NCI-H187 (cell line): ENCODE data around the gene IGSF9.

Source experiments
- DNase-seq, 2 experiments: peaks; one replicate each; lab custom pipeline; 2025; lab: John Stamatoyannopoulos, UW

IGSF9 gene

DNA sequence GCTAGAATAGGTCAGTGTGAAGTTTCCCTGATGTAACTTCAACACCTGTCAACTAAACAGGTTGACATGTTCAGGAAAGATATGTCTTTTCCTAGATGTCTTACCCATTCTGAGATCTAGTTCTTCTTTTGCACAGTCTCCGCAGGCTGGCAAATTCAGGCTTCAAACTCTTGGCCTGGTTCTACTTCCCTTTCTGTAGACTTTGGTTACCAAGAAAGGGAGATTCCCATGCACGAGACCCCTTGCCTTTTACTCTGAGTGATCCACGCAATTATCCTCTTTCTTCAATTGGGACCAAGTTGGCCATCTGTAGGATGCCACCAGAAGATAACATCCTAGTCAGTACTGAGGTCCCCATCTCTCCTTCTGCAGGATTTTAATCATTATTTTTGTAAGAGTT is 47.5 kb downstream of the IGSF9 start:
- DNase-seq, result no peak

DNA sequence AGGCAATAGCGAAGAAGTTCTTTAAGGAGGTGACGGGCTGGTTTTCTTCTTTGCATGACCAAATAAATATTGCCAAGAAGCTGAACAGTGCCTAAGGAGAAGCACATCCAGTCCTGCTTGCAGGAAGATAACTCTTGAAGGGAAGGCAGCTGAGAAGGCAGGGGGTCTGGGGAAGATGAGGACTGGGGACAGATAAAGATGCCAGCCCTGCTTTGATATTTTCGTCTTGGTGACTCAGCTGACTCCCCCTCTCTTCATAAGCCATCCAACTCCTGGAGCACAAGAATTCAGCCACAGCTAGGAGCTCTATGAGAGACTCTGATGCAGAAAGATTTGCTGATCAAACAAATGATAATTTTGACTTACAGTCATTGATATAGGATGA is 48.9 kb downstream of the IGSF9 start:
- DNase-seq, result no peak

DNA sequence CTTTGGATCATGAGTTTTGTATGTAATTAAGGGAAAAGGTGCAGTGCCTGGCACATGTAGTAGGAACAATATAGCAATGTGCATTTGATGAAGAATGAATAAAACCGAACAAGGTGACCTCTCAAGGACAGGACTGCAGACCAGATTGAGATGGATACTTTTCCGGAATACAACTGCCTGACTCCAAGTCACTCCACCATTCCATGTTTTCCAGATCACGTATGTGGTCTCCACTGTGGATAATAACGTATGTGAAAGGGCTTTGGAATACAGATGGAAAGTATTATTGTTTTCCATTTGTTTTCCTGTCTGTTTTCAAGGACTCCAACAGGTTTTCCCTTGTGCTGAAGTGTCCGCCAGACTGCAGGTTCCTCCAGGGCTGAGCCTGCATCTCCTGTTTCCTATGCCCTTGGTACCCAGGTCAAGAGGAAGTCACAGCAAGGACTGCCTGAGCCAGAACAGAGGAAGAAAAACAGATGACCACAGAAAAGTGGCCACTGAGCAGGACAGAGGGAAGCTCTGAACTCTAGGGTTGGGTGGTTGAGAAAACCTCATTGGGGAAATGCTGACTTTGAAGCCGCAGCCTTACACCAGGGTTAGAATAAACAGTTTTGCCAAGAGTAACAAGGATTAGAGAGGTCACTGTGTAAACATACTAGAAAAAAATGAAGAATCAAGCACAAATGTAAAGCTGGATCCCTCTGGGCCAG is 49.4 kb downstream of the IGSF9 start:
- DNase-seq, result no peak

DNA sequence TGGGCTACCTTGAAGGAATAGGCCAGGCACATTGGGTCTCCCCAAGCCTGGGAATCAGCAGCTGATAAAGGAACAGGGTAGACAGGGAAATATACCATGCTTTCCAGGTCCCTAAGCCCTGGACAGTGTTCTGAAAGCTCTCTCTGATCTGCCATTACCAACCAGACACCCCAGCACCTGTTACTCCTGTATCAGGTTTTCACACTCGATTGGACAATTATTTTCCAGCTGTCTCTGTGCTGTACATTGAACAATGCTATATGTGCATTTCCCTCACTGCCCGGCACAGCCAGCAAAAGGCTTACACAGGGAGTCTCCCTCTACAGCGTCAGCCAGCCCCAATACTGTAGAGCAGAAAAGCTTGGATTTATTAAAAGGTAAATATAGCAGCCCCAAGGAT is 50.1 kb downstream of the IGSF9 start:
- DNase-seq, result no peak

DNA sequence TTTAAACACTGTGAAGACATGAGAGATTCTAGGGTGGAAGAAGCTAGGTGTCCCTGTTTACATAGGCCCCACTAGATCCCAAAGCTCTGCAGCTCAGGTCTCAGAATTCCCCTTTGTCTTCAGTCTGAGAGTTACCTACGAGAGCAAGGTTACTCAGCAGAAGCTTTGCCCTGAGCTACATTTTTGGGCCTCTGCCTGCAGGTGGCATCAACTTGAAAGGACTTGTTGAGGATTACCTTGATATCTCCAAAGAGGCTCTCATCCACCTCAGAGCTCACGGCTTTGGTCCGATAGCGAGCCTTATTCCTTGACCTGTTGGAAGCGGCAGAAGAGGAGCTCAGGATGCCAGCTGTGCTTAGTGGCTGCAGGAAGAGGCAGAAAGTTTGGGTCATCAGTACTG is 52.5 kb downstream of the IGSF9 start:
- no peak for DNase-seq

DNA sequence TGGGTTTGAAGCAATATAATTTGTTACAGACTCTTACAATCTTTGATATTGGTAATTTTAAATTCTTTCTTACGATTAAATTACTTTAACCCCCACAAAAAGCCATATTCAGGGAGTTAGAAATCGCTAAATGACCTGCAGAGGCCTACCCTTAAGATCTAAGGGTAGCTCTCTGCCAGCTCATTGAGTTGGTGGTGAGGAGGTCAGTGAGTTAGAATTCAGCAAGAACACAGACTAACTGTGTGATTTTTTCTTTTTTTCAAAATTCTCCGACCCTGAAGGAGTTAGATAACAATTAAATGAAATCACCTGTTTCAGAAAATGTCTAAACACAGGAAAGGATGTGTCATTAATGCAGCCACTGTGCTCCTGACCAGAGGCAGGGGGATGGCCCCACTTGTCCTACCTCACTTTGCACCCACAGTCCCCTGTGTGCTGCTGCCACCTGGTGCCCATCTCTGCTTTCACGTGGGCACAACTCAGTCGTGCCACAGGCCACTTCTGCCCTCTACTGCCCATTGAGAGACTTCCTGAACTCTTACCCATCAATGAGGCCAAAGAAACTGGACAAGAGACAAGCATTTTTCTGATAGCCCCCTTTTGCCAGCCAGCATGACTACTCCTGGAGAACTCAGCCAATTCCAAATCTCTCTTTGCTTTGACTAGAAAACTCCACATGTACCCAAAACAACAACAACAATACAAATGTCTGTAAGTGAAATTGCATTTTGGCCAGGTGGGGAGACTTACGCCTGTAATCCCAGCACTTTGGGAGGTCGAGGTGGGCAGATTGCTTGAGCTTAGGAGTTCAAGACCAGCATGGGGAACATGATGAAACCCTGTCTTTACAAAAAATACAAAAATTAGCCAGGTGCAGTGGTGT is 53.9 kb downstream of the IGSF9 start:
- peak; percentile 87 to 91 for DNase-seq

DNA sequence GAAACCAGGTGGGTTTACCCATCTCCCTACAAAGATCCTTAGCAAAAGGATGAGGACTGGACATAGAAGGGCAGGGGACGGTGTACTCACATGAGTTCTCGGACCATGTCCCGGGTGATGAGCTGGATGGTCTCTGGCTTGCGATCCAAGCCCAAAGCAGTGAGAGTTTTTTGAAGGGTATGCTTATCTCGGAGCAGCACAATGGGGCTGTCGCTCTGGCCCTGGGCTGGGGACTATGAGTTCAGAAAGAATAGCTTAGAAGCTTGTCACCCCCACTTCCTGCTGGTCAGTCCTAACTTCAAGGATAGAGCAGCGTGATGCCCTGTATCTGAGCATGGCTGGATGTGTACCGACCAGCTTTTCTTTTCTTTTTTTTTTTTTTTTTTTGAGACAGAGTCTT is 55.0 kb downstream of the IGSF9 start:
- no peak for DNase-seq

DNA sequence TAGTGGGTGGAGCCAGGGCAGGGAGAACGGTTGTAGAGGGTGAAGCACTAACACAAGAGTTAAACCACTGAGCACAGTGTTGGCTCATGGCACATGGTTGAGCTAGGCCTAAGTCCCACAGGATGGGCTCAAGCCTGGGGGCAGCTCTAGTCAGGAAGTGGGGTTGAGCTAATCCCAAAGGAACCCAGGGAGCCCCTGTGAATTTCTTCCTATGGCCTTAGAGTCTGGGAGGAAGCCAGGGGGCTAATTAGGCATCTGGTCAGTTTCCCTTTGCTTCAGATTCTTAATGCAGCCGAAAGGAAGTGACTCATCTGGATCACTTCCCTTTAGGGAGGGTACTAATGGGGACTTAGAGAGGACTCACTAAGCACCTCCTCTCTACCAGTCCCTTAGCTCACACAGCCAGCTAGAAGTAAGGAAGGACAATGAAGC is 55.6 kb downstream of the IGSF9 start:
- DNase-seq, result no peak

DNA sequence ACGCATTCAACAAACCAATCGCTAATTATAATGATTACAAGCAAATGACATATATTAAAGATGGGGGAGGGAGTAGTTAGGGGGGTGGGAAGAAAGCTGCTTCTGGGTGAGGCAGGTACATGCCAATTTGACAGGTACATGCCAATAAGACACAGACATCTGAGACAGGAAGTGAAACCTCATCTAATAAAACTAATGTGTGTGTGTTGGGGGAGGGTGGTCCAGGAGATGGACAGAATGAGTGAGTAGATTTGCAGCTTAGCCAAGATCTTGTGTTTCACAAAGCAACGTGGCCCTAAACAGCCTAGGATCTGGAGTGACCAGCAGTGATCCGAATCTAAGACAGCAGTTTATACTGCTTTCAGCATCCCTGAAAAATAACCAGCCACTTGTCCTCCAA is 56.2 kb downstream of the IGSF9 start:
- no peak for DNase-seq

DNA sequence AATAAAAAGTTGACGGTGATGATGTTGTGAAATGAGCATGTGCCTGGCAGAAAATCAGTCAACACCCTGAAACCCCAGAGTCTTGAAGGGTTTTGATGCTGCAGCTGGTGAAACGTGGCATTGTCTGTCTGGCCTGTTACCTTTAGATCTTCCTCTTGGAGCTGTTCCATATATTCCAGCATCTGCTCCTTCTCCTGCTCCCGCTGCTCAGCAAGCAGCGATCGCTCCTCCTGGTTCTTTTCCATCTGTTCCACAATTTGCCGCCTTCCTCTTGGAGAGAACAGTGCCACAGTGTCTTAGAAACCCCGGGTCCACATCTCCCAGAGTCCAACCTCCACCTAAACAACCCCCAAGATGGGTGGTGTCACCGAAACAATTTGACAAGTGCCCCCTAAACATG is 61.1 kb downstream of the IGSF9 start:
- DNase-seq, result no peak

DNA sequence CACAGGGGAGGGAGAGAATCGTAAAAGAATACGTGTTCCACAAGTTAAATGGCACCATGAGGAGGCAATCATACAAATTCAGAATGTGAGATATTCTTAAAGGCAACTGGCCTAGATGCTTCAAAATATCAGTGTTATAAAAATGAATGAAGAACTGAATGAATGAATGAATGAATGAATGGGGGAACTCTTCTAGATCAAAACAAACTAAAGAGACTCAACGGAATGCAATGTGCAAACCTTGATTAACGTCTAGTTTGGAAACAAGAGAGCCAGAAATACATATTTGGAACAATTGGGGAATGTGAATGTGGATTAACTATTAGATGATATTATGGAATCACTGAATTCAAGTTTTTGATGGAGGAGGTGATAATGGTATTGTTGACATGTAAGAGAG is 62.3 kb downstream of the IGSF9 start:
- no peak for DNase-seq

DNA sequence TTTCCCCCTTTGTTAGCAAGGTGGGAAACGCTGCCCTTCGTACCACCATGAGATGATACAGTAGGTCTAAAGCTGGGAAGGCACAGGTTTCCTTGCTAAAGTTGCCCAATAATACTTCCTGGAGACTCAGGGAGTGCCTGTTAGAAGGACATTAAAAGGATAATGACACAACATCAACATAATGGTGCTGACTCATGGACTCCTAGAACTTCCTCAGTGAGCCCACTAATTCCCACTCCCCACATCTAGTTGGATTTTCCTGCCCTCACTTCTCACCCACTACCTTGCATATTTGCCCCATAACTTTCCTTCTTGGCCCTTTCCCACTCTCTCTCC is 62.9 kb downstream of the IGSF9 start:
- DNase-seq, result no peak

DNA sequence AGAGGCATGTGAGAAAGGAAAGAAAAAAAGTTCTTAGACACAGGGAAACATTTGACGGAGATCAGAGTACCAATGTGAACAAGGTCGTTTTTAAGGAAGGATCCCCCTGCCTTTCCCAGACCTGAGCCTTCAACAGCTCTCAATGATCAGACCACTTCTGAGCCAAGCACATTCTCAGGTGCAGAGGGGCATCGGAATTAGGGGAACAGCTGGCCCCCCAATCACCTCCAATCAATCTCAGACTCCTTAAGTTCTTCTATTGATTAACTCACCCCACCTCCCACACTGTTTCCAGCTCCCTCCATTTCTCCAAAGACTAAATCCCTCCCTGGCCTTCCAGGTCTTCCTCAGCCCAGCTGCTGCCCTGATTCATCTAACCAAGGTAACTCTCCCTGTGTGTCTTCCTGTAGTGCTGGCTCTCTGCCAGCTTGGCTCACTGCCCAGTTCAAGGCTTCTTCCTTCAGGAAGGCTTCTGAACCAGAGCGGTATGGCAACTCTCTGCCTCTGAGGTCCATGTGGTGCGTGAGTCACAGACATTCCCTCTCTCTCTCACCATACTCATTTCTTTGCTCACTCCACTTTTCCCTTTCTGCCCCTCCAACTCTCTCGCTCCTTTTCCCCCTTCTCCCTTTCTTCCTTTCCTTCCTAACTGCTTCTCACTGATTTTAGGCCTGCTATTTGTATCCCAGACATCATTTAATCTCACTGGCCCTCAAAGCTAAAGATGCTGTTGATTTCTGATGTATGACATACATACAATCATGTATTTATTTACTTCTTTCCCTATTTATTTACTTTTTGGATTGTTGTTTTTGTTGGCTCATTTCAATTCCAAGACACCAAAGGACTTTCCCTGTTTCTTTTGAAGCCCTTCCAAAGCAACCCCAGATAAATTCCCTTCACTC is 63.5 kb downstream of the IGSF9 start:
- DNase-seq, result peak; percentile 98

DNA sequence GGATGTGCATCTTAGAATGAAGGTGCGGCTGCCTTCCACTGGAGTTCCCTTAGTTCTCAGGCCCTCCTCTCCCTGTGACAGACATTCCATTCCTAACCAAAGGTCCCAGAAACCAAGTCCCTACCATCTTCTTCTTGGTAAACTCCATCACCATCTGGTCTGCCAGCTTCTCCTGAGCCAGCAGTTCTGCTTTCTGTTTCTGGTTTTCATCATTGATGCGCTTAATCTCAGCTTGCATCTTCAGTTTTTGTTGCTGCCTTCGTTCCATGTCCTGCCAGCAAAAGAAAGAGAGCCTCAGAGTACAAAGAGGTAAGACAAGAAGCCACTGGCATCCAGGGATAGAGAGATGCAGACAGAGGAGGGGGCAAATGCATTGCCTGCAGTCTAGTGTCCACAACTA is 65.0 kb downstream of the IGSF9 start:
- no peak for DNase-seq

DNA sequence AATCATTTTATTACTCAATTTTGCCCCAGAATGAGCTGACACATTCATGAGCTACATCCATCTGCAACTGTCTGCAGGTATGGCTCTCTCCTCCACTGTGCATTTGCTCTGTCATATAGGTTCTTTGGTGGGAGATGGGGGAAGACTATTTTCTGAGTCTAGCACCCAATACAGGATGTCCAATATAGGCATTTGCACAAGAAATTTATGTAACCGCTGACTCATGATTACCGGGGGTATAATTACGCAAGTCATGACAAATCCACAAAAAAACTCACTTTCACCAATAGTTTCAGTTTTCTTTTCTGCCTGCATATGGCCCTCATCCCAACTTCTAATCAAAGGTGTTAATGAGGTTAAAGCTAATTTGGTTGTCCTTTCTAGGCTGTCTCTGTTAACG is 65.4 kb downstream of the IGSF9 start:
- DNase-seq, result no peak

DNA sequence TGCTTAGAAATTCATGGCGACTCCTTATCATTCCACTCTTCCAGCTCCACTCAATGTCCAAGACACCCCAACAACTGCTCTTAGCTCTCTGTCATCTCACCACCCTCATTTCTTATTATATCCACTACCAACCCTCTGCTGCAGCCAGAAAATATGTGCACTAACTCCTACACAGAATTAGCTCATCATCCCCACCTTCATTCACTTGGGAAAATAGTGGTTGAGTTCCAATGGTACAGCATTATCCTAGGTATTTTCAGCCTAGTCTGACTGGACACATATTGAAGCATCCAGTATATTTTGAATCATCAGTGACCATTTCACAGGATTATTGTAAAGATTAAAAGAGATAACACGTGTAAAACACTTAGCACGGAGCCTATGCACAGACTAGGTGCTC is 66.3 kb downstream of the IGSF9 start:
- no peak for DNase-seq

DNA sequence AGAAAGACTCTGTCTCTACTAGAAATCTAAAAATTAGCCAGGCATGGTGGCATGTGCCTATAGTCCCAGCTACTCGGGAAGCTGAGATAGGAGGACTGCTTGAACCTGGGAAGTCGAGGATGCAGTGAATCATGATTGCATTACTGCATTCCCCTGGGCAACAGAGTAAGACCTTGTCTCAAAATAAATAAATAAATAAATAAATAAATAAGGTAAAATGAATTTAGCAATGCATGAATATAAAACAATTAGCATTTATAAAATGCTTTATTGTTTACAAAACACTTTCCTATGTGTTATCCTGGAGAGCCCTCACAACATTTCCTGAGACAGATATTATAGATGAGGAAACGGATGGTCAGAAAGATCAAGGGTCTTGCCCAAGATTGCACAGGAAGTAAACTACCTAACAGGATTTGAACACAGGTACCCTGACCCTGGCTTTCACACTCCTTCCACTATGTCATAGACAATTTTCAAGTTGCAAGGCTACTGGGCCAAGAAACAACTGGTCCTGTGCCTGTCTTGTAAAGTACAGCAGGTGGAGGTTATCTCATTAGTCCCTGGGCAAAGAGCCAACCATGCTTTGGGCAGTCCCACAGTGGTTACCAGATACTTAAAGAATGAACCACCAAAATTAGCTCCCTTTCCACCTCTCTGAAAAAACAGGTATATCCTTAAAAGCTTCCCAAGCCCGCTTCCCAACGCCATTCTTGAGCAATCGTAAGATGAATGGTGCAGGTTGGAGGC is 67.5 kb downstream of the IGSF9 start:
- no peak for DNase-seq
